K562 (cell line): Measurements from ENCODE around the gene PLXNB2. TPM values are rescaled to one million over a fixed set of nuclear protein-coding genes. Genes with fewer than 3 reads are reported as not detected.
"Not testable (repeated sequence)": the region's sequence is repeated elsewhere in the genome, so short reads cannot be mapped to it uniquely, and the experiment has no call there.

ENCODE experiments used
- ATAC-seq: fragments of 200-7000 bp; cut with Tn5 transposase; 3 replicates; pipeline ENCODE4 v1.9.1; 2020; ENCODE audit warnings: moderate library complexity
- BruUV-seq: library from RNA; stranded (reverse); fragments of 400-500 nt; replicated peaks from 2 replicates; lab custom pipeline; 2021; lab: Mats Ljungman, UMichigan
- CTCF ChIA-PET: fragments of 300-600 bp; formaldehyde crosslinking; extraction: SDS; loops from one replicate; lab custom pipeline; 2021; ENCODE audit warnings: low intra/inter-chr PET ratio; lab: Yijun Ruan, JAX
- POLR2A ChIA-PET: fragments of 300-600, 350-650 bp; sonication (Branson Sonifier 250); formaldehyde crosslinking; extraction: SDS; loops from one replicate; lab custom pipeline; 2021; ENCODE audit warnings: antibody characterized with exemption, inconsistent platforms; lab: Yijun Ruan, JAX
- DNase-seq, 4 experiments: peaks; one replicate each; pipeline versions ENCODE4 v3.0.0 to v3.0.0-alpha.2; 2011 to 2018; ENCODE audit warnings: low spot score in 3 of 4, mixed read lengths in 3 of 4; ENCODE audit errors: extremely low read depth in 1 of 4
- FAIRE-seq: peaks from 2 replicates; lab custom pipeline; 2011; peaks lifted over from hg19 to GRCh38; lab: Jason Lieb, UNC
- H2AFZ ChIP-seq: 2 replicates; pipeline ENCODE4 v1.6.0; 2011; ENCODE audit warnings: low read depth, low read length, control low read depth, inconsistent platforms
- H3K27ac ChIP-seq: fragments of 200-600 bp; 3 replicates; pipeline ENCODE4 v1.8.0; 2011; ENCODE audit warnings: low read depth, mild to moderate bottlenecking, control low read depth, inconsistent platforms, low read length, moderate library complexity, mixed read lengths; ENCODE audit errors: extremely low read depth
- H3K27me3 ChIP-seq, 2 experiments: fragments of 300-600 bp in 1 of 2; 2 replicates in 1 of 2; 3 replicates in 1 of 2; pipeline versions ENCODE4 v1.6.0 to v1.8.0; 2011; ENCODE audit warnings: inconsistent platforms in 2 of 2, low read length in 2 of 2, mild to moderate bottlenecking in 1 of 2, mixed read lengths in 1 of 2, moderate library complexity in 1 of 2; ENCODE audit not compliant: control insufficient read depth in 2 of 2, insufficient read depth in 2 of 2
- H3K36me3 ChIP-seq: fragments of 300-600 bp; 3 replicates; pipeline ENCODE4 v1.8.0; 2011; ENCODE audit warnings: mild to moderate bottlenecking, low read length, inconsistent platforms; ENCODE audit not compliant: control insufficient read depth, insufficient read depth
- H3K4me1 ChIP-seq, 2 experiments: fragments of 200-600 bp in 1 of 2; replicated peaks in 1 of 2; 2 replicates in 1 of 2; 3 replicates in 1 of 2; pipeline versions ENCODE4 v1.5.1 to v1.8.0; 2011; ENCODE audit warnings: inconsistent platforms in 2 of 2, low read length in 2 of 2, mild to moderate bottlenecking in 1 of 2, mixed read lengths in 1 of 2, moderate library complexity in 1 of 2; ENCODE audit not compliant: control insufficient read depth in 2 of 2, insufficient read depth in 2 of 2
- H3K4me2 ChIP-seq: 2 replicates; pipeline ENCODE4 v1.6.1; 2011; ENCODE audit warnings: low read length, control low read depth, inconsistent platforms, mixed read lengths; ENCODE audit not compliant: insufficient read depth
- H3K4me3 ChIP-seq: fragments of 200-600 bp; sonication (generic), shearing (Covaris generic); 2 replicates; pipeline ENCODE4 v1.5.1; 2016; ENCODE audit warnings: control low read depth, inconsistent platforms
- H3K79me2 ChIP-seq: fragments of 200-600 bp; 3 replicates; pipeline ENCODE4 v1.8.0; 2011; ENCODE audit warnings: low read length, inconsistent platforms; ENCODE audit not compliant: control insufficient read depth, insufficient read depth
- H3K9ac ChIP-seq, 2 experiments: 2 replicates each; pipeline versions ENCODE4 v1.6.0 to v1.6.1; 2011; ENCODE audit warnings: low read depth in 2 of 2, low read length in 2 of 2, control low read depth in 1 of 2, inconsistent platforms in 1 of 2, mild to moderate bottlenecking in 1 of 2, mixed read lengths in 1 of 2; ENCODE audit not compliant: insufficient read depth in 1 of 2
- H3K9me1 ChIP-seq: one replicate; pipeline ENCODE4 v1.6.0; 2011; ENCODE audit warnings: inconsistent platforms, mild to moderate bottlenecking, low read length, moderate library complexity; ENCODE audit not compliant: control insufficient read depth, insufficient read depth
- H3K9me3 ChIP-seq: replicated peaks from 2 replicates; pipeline ENCODE4 v1.5.1; 2011; ENCODE audit warnings: low read depth, low read length, inconsistent platforms; ENCODE audit not compliant: control insufficient read depth, insufficient read depth
- H4K20me1 ChIP-seq: replicated peaks from 2 replicates; pipeline ENCODE4 v1.6.1; 2011; ENCODE audit warnings: low read length, inconsistent platforms, mixed read lengths; ENCODE audit not compliant: control insufficient read depth, insufficient read depth
- WGBS: fragments of 100-300 bp; shearing (Covaris generic); methylation state at CpG from one replicate; pipeline ENCODE4 v1.1.6; 2016; ENCODE audit warnings: low coverage, mixed read lengths; ENCODE audit not compliant: insufficient coverage; ENCODE audit errors: missing lambda C conversion rate; 5-methylcytosine and 5-hydroxymethylcytosine counted together
- in situ Hi-C: fragments of 300-500 bp; cut with MboI; formaldehyde crosslinking; loops from 4 replicates; pipeline ENCODE4 v1.15.0; 2018; ENCODE audit warnings: inconsistent platforms, mixed read lengths
- intact Hi-C: fragments of 100-400 bp; cut with micrococcal nuclease; formaldehyde crosslinking; loops from 2 replicates; pipeline ENCODE4 v1.14.2; 2022
- polyA plus RNA-seq, 8 experiments: library from polyadenylated mRNA; depleted of rRNA in 4 of 8; stranded (reverse) in 5 of 8; unstranded in 3 of 8; fragments of >200 nt; fragmentation: Nextera tagmentation in 2 of 8; fragmentation: Illumina TruSeq in 1 of 8; extraction: Ambion mirVana in 2 of 8; extraction: Trizol in 1 of 8; gene quantifications; 2 replicates each; pipeline versions ENCODE4 v1.2.1 to v1.2.3, GENCODE V29; 2011 to 2014; ENCODE audit warnings: inconsistent platforms in 1 of 8, missing spikeins in 1 of 8
- total RNA-seq, 7 experiments: library from RNA; depleted of rRNA in 6 of 7; stranded (reverse); fragments of >200 nt in 6 of 7; fragmentation: Illumina TruSeq in 2 of 7; extraction: Trizol in 2 of 7; gene quantifications; 2 replicates each; pipeline versions ENCODE4 v1.2.1 to v1.2.3, GENCODE V29; 2011 to 2021; ENCODE audit warnings: low replicate concordance in 1 of 7
- TF ChIP-seq, protein P1 (sequence below): sonication (generic); formaldehyde crosslinking; IDR thresholded peaks from 2 replicates; pipeline ENCODE4 v1.8.1; 2023; ENCODE audit warnings: mild to moderate bottlenecking, missing genetic modification reagents

PLXNB2 gene
- total and polyA plus RNA-seq, 9 of the 15 experiments (the other 6 are each of a cell fraction or from before 2014, with no cell fraction given) = 0.15 to 45.1 (median 13.6) TPM

DNA sequence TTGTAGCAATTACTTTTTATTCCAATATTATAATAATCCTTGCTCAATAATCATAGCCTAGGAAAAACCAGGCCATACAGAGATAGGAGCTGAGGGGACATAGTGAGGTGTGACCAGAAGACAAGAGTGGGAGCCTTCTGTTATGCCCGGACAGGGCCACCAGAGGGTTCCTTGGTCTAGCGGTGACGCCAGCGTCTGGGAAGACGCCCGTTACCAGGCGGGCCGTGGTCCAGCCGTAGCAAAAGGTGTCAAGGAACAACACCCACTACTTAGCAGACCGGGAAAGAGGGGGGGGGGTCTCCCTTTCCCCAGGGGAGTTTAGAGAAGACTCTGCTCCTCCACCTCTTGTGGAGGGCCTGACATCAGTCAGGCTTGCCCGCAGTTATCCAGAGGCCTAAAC is 34.1 kb downstream of the PLXNB2 start:
- H3K9me3 ChIP-seq, H3K4me2 ChIP-seq, H3K27ac ChIP-seq, H3K9me1 ChIP-seq: not testable (repeated sequence)
- peaks cover 7 to 68% of the 10 kb centered on the region in 2 experiments; a peak in 4 of 5 replicates for H3K4me1 ChIP-seq
- POLR2A ChIA-PET = interaction anchor here (0.6 to 1.1 kb wide), 2 partner anchors 155 to 224 kb away, joined by 3 to 4 read pairs; no protein-coding TSS in a partner anchor
- in situ Hi-C loops = loop anchor here (5.0 kb wide), 1 partner anchor 54 kb away; the partner anchor contains the start of gene DENND6B
- TF ChIP-seq, protein P1, sequence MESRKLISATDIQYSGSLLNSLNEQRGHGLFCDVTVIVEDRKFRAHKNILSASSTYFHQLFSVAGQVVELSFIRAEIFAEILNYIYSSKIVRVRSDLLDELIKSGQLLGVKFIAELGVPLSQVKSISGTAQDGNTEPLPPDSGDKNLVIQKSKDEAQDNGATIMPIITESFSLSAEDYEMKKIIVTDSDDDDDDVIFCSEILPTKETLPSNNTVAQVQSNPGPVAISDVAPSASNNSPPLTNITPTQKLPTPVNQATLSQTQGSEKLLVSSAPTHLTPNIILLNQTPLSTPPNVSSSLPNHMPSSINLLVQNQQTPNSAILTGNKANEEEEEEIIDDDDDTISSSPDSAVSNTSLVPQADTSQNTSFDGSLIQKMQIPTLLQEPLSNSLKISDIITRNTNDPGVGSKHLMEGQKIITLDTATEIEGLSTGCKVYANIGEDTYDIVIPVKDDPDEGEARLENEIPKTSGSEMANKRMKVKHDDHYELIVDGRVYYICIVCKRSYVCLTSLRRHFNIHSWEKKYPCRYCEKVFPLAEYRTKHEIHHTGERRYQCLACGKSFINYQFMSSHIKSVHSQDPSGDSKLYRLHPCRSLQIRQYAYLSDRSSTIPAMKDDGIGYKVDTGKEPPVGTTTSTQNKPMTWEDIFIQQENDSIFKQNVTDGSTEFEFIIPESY (CRISPR knock-in tag) = peak; percentile 71; the same call in 1 of the 2 replicates
- TF ChIP-seq, all 486 proteins: peak for 1; not testable (repeated sequence) for 485
- H3K79me2 ChIP-seq, H3K4me3 ChIP-seq, BruUV-seq, H3K27me3 ChIP-seq, CTCF ChIA-PET, DNase-seq, FAIRE-seq, H2AFZ ChIP-seq, H4K20me1 ChIP-seq, H3K9ac ChIP-seq, ATAC-seq: not testable (repeated sequence)
- H3K36me3 ChIP-seq = peaks cover 22% of the 10 kb centered on the region; the same call in 1 of the 3 replicates
- intact Hi-C loops = loop anchor here (5.0 kb wide), 1 partner anchor 54 kb away; the partner anchor contains the start of gene DENND6B
- 38% methylated on average over 2 of the region's 11 CpGs for WGBS
